Fibroblast of gingiva (primary cell): Measurements from ENCODE around the gene PTPN6.
A peak's percentile ranks its signal among the peaks of the same experiment; 100 is the strongest.

ENCODE experiments used
- DNase-seq: peaks from one replicate; pipeline ENCODE4 v3.0.0-alpha.2; 2011; ENCODE audit warnings: low read depth

The PTPN6 gene

GRCh38 chr12:7009512-7009911, 58.4 kb downstream of the PTPN6 start:
- peak; percentile 65 for DNase-seq
